ENCODE measurements around the gene AGPAT3.

AGPAT3 gene

DNA sequence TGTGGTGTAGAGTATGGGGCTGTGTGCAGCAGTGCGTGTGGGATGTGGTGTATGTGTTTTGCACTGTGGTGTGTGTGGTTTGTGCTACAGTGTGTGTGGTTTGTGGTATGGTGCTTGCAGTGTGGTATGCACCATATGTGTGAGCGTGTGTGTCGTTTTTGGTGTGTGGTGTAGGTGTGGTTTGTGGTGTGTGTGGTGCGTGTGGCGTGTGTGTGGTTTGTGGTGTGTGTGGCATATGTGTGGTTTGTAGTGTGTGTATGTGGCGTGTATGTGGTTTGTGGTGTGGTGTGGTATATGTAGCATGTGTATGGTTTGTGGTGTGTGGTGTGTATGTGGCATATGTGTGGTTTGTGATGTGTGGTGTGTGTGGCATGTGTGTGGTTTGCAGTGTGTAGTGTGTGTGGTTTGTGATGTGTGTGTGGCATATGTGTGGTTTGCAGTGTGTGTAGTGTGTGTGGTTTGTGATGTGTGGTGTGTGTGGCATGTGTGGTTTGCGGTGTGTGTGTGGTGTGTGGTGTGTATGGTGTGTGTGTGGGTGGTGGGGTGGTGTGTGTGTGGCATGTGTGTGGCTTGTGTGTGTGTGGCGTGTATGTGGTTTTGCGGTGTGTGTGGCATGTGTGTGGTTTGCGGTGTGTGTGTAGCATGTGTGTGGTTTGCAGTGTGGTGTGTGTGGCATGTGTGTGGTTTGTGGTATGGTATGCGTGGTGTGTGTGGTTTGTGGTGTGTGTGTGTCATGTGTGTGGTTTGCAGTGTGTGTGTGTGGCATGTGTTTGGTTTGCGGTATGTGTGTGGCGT lies 93.5 kb downstream of the AGPAT3 start:
- DNase-seq = no peak

- DNase-seq = no peak
These were observed 94.5 kb downstream of the AGPAT3 start for GRCh38 chr21:43959231-43960116.

GRCh38 chr21:43961382-43961909 lies 96.4 kb downstream of the AGPAT3 start:
- no peak for DNase-seq

DNA sequence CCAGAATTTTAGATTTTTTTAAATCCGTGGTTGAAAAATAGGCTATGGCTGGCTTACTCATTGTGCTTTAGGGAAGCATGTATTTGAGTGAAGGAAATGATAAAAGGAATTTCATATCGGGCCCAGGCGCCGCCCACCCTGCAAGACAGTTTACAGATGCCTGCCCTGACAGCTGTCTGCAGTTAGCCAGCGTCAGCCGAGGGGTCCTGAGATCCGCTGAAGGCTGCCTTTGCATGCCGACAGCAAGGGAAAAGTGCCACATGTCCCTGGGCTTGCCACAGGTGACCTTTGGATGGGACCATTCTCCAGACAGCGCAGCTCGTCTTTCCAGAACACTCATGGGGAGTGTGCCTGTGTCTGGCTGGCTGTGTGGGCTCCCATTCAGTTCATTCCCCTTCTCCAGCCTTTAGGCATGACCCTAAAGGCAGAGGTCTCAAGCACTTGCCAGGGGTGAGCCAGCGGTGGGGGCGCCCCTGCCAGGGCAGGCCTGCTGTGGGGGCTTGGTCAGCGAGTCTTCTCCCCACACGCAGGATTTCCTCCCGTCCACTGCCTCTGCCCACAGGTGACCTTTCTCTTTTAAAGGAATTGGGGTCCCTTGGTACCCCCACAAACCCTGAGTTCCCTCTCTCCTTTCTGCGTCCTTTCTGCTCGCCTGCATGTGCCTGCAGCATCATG lies 101.0 kb downstream of the AGPAT3 start:
- no peak for DNase-seq

DNA sequence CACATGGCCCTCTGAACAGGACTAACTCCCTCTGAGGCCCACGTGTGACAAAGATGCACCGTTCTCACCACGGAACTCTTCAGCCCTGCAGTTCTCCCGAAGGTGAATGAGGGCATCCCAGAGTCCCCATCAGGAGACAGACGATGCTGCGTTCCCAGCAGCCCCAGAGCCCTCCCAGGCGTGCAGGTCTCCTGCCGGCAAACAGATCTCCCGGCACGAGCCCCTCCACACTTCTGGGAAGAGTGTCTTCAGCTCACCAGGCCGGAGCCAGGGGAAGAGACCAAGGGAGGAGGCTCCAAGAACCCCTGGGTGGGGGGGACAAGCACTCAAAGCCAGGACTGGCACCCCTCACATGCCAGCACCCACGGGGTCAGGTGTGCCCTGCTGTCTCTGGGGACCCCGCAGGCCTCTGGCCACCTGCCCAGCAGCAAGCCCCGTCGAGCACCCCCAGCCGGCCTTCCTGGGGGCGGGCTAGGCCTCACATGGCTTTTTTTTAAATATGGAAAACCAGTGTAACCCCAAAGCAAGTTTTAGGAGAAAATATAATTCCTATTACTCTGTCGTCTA lies 102.0 kb downstream of the AGPAT3 start:
- DNase-seq = no peak

- no peak for DNase-seq
These were observed 103.0 kb downstream of the AGPAT3 start for GRCh38 chr21:43967981-43968380.

GRCh38 chr21:43968410-43969114 lies 103.5 kb downstream of the AGPAT3 start:
- DNase-seq = no peak

DNA sequence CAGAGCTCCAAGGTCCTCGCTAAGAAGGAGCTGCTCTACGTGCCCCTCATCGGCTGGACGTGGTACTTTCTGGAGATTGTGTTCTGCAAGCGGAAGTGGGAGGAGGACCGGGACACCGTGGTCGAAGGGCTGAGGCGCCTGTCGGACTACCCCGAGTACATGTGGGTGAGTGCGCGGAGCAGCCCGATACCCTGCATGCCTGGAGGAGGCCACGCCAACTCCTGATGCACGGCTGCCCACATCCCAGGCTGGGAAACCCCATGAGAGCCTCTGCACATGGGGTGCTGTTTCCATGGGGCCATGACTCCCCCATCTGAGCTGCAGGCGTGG lies 104.1 kb downstream of the AGPAT3 start:
- no peak for DNase-seq

GRCh38 chr21:43970551-43970950 lies 105.5 kb downstream of the AGPAT3 start:
- no peak for DNase-seq

- no peak for DNase-seq
These were observed 106.4 kb downstream of the AGPAT3 start for GRCh38 chr21:43971201-43971991.

- no peak for DNase-seq
These were observed 106.9 kb downstream of the AGPAT3 start for GRCh38 chr21:43971992-43972255.

GRCh38 chr21:43972850-43973633 lies 108.0 kb downstream of the AGPAT3 start:
- DNase-seq = no peak

GRCh38 chr21:43973634-43973955 lies 108.6 kb downstream of the AGPAT3 start:
- DNase-seq = no peak

GRCh38 chr21:43974791-43975468 lies 109.9 kb downstream of the AGPAT3 start:
- DNase-seq = no peak

DNA sequence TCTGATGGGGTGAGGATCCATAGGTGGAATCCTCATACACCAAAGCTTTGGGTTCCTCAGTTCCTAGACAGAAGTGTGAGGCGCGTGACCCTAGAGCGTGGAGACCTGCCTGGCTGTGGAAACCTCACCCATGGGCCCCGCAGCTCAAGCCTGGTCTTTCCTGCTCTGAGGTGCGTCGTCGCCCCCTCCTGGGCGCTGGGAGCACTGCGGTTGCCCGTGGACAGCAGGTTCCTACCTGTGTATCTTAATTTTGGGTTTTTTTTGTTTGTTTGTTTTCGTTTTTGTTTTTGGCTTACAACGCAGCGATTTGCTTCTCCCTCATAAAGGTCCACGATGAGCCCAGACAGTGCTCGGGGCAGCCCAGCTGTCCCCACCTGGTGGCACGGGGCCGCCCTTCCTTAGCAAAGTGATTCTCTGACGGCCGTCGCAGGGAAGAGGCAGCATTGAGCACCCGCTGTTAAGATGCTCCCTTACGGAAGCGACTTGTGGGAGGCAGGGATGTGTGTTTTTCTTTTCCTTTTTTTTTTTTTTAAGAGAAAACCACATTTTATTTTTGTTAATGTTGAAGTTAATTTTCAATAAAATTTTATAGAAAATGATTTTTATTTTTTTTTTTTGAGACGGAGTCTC lies 110.6 kb downstream of the AGPAT3 start:
- DNase-seq = peak; percentile 53

DNA sequence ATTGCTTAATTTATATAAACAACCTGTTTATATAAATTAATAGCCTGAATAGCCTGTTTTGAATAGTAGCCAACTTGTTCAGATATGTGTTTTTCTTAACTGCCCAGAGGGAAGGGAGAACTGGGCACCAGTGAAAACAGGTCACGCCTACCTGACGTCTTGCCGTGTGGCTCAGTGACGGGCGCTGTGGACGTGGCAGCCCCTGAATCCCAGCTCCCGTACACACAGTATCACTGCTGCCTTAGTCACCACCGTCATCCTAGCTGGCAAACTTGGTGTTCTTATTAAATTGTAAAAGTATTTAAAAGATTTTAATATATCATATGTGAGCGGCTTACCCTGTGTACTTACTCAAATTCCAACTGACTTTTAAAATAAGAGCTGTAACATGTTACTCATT lies 111.6 kb downstream of the AGPAT3 start:
- DNase-seq = no peak

- DNase-seq = no peak
These were observed 113.0 kb downstream of the AGPAT3 start for GRCh38 chr21:43978060-43978459.

DNA sequence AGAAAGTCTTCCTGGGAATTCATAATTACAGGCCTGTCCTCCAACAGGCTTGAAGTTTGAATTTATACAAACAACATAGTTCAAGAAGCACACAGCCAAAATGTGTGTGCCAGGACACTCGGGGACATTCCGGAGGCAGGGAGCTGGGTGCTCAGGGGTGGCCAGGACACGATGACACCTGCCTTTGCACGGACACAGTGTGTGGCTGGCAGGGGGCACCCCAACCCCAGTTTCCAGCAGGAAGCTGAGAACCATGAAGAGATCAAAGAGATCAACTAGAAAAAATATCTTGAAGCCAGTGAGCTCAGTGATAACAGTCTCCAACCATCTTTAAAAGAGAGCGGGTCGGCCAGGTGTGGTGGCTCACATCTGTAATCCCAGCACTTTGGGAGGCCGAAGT lies 114.6 kb downstream of the AGPAT3 start:
- DNase-seq = no peak

GRCh38 chr21:43981151-43981870 lies 116.3 kb downstream of the AGPAT3 start:
- no peak for DNase-seq

Measured in EL (cell line).